Inflammatory macrophage treated with lipopolysaccharide for 4 hours (primary cell): ENCODE data around the gene FIBP.
A peak's percentile ranks its signal among the peaks of the same experiment; 100 is the strongest.

Experiments used
- DNase-seq: peaks from one replicate; pipeline ENCODE4 v3.0.0-alpha.2; 2020

FIBP gene

GRCh38 chr11:65869643-65870306, 18.5 kb downstream of the FIBP start:
- no peak for DNase-seq

DNA sequence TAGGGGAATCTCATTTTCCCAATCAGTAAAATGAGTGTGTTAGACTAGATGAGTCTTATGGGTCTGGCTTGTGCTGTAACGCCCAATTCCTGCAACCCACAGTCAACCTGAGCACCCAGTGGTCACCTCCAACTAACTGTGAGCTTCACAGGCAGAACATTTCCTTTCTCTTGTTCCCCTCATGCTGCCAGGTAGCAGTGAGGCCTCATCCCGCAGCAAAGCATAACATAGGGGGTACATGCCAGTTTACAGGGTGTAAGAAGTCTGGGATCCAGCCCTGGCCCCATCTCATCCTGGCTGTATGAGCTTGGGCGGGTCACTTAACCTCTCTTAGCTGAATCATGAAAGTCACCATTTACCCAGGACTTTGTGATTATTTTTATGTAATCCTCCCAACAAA, 19.4 kb downstream of the FIBP start:
- no peak for DNase-seq

DNA sequence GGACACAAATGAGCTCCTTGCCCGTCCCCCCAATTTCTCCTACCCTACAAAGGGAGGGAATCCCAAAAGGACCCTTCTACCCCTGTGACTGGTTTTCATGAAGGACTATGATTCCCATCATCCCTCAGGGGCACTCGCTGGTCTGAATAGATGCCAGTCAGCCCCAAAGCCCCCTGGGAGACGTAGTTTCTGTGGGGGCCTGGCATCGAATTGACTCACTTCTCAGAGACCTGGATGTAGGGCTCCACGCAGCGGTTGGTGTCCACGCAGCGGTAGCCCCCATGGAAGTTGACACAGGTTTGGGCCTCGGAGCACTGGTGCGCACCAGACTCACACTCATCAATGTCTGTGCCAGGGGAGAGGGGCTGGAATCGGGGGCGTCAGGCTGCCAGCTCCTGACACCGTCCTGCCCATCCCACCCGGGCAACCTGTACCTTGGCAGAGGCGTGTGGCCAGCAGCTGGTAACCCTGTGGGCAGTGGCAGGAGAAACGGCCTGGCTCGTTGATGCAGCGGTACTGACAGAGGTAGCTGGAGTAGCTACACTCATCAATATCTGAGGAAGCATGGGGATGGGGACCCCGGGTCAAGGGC, 20.1 kb downstream of the FIBP start:
- no peak for DNase-seq

DNA sequence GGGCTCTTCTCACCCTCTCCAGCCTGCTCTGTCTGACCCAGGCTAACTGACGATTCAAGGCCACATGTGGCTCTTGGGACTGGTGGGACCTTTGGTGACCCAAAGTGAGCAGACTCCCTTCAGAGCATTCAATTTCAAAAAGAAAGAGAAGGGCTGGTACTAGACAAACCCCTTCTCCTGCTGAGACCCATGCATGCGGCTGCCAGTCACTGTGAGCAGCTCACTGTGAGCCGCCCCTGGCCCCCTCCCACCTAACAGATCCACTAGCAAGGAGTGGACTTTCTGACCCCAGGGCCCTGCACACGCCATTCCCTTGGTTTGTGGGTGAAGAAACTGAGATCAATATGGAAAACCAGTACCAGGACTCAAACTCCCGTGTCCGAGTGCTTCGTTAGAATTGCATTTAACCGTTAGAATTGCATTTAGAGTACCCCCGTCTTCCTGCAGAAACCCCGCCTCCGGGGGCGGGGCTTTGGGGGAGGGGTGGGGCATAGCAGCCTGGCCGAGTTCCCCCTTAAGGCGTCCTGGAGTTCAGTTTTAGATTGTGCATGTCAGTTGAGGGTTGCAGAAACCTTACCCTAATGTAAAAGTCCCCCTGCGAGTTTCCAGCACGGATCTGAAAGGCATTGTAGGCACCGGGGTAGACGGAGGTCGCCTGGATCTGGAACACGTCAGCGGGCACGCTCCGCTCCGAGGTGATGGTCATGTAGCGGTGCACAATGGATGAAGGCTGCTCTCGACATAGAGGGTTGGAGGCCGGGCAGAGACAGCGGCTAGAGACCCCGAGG, 20.8 kb downstream of the FIBP start:
- no peak for DNase-seq

- DNase-seq, result no peak
These were observed 21.6 kb downstream of the FIBP start for GRCh38 chr11:65866509-65867283.

GRCh38 chr11:65865550-65866172, 22.6 kb downstream of the FIBP start:
- DNase-seq, result no peak

DNA sequence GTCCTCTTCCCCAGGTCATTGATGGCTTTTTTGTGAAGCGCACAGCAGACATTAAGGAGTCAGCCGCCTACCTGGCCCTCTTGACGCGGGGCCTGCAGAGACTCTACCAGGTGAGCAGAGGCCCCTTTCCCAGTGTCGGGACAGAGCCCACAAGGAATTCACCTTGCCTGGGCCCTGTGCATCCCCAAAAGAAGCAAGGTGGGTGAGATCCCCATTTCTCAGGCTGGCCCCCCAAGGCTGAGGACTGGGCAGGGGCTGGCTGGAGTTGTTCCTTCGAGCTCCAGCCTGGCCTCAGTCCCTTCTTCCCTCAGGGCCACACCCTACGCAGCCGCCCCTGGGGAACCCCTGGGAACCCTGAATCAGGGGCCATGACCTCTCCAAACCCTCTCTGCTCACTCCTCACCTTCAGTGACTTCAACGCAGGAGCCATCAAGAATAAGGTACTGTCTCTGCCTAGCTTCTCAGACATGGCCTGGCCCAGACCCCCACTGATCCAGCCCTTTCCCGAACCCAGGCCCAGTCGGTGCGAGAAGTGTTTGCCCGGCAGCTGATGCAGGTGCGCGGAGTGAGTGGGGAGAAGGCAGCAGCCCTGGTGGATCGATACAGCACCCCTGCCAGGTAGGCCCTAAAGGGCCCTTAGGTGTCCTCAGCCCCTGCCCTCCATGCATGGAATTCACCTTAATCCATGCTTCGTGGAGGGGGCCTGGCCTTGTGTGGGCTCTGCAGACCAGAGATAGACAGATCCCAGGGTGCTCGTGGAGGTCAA, 23.4 kb downstream of the FIBP start:
- no peak for DNase-seq

GRCh38 chr11:65863889-65864705, 24.2 kb downstream of the FIBP start:
- no peak for DNase-seq

- DNase-seq, result no peak
These were observed 25.1 kb downstream of the FIBP start for GRCh38 chr11:65862941-65863888.

- DNase-seq, result no peak
These were observed 26.0 kb downstream of the FIBP start for GRCh38 chr11:65862191-65862735.

GRCh38 chr11:65861533-65862183, 26.6 kb downstream of the FIBP start:
- DNase-seq, result no peak

DNA sequence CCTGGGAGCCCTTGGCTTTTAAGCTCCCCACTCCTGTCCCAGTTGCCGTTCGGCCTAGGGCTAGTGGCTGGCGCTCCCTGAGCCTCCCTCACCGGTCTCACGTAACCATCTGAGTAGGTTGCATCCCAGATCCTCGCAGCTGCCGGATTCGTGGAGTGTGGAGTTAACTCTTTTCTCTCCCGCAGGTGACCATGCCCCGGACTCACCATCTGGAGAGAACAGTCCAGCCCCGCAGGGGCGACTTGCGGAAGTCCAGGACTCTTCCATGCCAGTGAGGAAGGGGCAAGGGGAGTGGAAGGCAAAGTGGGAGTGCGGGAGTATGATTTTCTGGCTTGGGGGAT, 27.1 kb downstream of the FIBP start:
- no peak for DNase-seq

- peak; percentile 88 for DNase-seq
These were observed 27.8 kb downstream of the FIBP start, which contains the start of gene MUS81 for GRCh38 chr11:65860278-65861164. TSS of gene MUS81 (plus strand) at chr11:65860433. CDS start at chr11:65860754, 321 bp downstream.

GRCh38 chr11:65859812-65860277, 28.4 kb downstream of the FIBP start:
- no peak for DNase-seq

DNA sequence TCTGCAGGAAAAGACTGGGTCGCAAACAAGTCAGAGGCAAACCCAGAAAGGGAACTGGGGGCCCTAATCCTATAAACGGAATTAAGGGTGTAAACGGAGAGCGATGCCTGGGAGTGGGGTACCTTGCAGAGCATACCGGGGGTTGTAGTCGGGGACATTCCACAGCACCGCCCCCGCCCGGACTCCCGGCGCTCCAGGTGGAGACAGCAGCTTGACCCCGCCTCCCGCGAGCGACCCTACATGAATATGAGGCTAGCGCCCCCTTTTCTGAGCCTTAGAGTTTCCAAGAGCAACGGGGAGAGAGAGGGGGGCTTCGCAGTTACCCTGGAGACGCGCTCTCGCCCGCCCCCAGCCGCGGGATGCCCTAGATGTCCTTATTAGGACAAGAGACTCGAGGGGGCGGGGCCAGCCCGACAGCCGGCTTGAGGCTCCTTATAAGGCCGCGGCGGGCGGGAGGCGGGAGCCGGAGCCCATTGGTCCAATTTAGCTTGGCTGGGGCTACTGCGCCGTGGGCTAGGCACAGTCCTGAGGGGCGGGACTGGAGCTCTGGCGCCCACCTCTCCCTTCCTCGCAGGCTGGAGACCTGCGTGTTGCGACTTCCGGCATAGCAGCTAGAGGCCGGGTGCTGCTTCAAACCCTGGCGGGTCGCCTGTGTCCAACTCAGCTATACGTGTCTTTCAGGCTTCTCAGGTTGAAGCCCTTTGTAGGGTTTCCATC, 29.0 kb downstream of the FIBP start:
- peak; percentile 98 for DNase-seq

DNA sequence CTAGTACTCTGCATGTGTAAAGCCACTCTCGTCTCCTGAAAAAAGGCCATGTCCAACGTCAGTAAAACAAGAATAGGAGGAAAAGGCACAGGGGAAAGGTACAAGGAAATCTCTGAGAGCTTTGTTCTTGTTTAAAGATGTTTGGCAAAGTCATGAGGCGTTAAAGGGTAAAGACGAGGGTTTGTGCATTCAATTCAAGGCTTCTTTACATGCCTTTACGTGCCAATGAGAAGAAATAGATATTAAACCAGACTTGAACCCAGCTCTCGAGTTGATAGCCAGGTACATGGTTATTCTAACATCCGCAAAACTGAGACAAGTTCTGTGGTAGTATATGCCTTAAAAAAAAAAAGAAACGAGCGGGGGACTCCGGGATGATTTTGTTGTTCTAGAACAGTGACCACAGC, 29.6 kb downstream of the FIBP start:
- no peak for DNase-seq
